ENCODE measurements around the gene SYNPO2. TPM values are rescaled to one million over a fixed set of nuclear protein-coding genes. Genes with fewer than 3 reads are reported as not detected.
A peak's percentile ranks its signal among the peaks of the same experiment; 100 is the strongest.

The SYNPO2 gene
- total RNA-seq (2014; rRNA removed; shearing (Covaris generic)): 0.38 and 0.41 TPM in 2 replicates

DNA sequence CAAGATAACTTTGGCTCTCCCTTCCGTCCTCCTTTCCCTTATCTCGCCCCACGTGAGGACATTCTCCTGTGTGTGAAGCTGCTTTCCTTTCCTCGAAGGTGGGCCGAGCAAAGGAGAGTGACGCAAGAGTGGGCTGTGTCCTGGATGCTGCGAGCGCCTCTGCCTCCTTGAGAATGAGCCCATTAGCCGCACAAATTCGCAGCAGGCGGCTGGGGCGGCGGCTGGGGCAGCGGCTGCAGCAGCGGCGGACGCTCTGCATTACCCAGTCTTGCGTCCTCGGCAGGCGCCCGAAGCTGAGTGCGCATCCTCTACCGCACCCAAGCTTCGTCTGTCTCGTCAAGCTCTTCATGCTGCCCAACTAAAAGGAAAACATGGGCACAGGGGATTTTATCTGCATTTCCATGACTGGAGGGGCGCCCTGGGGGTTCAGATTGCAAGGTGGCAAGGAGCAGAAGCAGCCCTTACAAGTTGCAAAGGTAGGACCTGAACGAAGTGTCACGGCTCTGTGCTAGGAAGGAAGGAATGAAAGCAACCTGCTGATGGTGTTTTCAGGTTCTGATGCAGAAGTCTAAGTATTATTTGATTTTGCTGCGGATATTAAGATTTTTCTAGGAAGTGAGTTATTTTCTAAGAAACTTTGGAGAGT is at the start of gene SYNPO2:
Gene SYNPO2 (plus strand): TSS at position 189 of the 646 bp plus-strand sequence. CDS start 183 bp downstream, at position 372.
- peak; percentile 76 for DNase-seq
- Histone ChIP-seq H3K4me3 (ENCODE audit: insufficient read depth, low read depth, low read length) (peak within 1 kb of the TSS; percentile 36), H3K36me3 (replicated peaks; ENCODE audit: control insufficient read depth, insufficient read depth, low read length) (no peaks in the 10 kb centered on the region), H3K27me3 (ENCODE audit: control insufficient read depth, insufficient read depth, low read length) (peaks cover 2% of the 10 kb centered on the region)

GRCh38 chr4:118839221-118839927 is 49.3 kb upstream of the SYNPO2 start:
- DNase-seq: no peak
- H3K36me3 ChIP-seq (replicated peaks; ENCODE audit: control insufficient read depth, insufficient read depth, low read length): no peaks in the 10 kb centered on the region
- H3K4me3 ChIP-seq (ENCODE audit: insufficient read depth, low read depth, low read length): no peak overlapping the region
- no peaks in the 10 kb centered on the region for H3K27me3 ChIP-seq (ENCODE audit: control insufficient read depth, insufficient read depth, low read length)

DNA sequence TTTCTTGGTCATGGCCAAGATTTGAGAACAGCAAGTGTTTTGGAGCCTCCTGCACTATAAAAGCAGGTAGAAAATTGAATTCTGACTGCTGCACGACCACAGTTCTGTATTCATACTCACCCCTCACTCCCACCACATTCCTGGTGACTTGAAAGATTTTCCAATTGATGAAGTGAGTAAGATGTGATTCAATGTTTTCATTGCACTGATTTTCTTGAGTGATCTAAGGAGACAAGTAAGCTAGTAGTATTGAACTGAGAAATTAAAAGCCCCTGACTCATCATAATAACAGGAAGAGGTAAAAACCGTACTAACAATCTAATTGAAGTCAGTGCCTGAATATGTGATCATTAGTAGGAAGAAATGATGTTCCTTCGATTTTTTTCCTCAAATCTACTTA is 46.6 kb upstream of the SYNPO2 start:
- no peaks in the 10 kb centered on the region for H3K36me3 ChIP-seq (replicated peaks; ENCODE audit: control insufficient read depth, insufficient read depth, low read length)
- no peak for DNase-seq
- no peaks in the 10 kb centered on the region for H3K27me3 ChIP-seq (ENCODE audit: control insufficient read depth, insufficient read depth, low read length)
- H3K4me3 ChIP-seq (ENCODE audit: insufficient read depth, low read depth, low read length): no peak overlapping the region

GRCh38 chr4:118843237-118843636 is 45.4 kb upstream of the SYNPO2 start:
- H3K36me3 ChIP-seq (replicated peaks; ENCODE audit: control insufficient read depth, insufficient read depth, low read length): no peaks in the 10 kb centered on the region
- H3K27me3 ChIP-seq (ENCODE audit: control insufficient read depth, insufficient read depth, low read length): no peaks in the 10 kb centered on the region
- DNase-seq: no peak
- no peak overlapping the region for H3K4me3 ChIP-seq (ENCODE audit: insufficient read depth, low read depth, low read length)

GRCh38 chr4:118845552-118846050 is 43.1 kb upstream of the SYNPO2 start:
- DNase-seq: no peak
- no peaks in the 10 kb centered on the region for H3K36me3 ChIP-seq (replicated peaks; ENCODE audit: control insufficient read depth, insufficient read depth, low read length)
- no peak overlapping the region for H3K4me3 ChIP-seq (ENCODE audit: insufficient read depth, low read depth, low read length)
- no peaks in the 10 kb centered on the region for H3K27me3 ChIP-seq (ENCODE audit: control insufficient read depth, insufficient read depth, low read length)

- no peak overlapping the region for H3K4me3 ChIP-seq (ENCODE audit: insufficient read depth, low read depth, low read length)
- no peak for DNase-seq
- no peaks in the 10 kb centered on the region for H3K36me3 ChIP-seq (replicated peaks; ENCODE audit: control insufficient read depth, insufficient read depth, low read length)
- no peaks in the 10 kb centered on the region for H3K27me3 ChIP-seq (ENCODE audit: control insufficient read depth, insufficient read depth, low read length)
Measured at GRCh38 chr4:118846979-118847378, 41.7 kb upstream of the SYNPO2 start.

GRCh38 chr4:118848242-118848641 is 40.4 kb upstream of the SYNPO2 start:
- no peak overlapping the region for H3K4me3 ChIP-seq (ENCODE audit: insufficient read depth, low read depth, low read length)
- no peaks in the 10 kb centered on the region for H3K27me3 ChIP-seq (ENCODE audit: control insufficient read depth, insufficient read depth, low read length)
- DNase-seq: no peak
- H3K36me3 ChIP-seq (replicated peaks; ENCODE audit: control insufficient read depth, insufficient read depth, low read length): no peaks in the 10 kb centered on the region

DNA sequence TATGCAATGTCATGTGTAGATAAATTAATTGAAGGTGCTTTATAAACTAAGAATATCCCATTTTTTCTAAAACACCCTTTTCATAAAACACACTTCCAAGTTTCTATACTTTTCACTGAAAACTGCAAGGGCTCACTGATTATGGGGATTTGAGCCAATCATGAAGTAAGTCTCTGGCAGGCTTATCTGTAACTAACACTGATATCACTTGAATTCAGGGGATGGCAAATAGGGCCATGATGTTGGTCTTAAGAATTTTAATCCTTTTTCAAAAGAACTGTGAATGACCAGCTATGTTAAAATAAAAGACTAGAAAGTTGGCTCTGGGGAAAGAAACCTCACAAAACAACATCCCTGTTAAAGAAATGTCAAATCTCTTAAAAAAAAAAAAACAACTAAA is 39.8 kb upstream of the SYNPO2 start:
- no peaks in the 10 kb centered on the region for H3K36me3 ChIP-seq (replicated peaks; ENCODE audit: control insufficient read depth, insufficient read depth, low read length)
- no peak overlapping the region for H3K4me3 ChIP-seq (ENCODE audit: insufficient read depth, low read depth, low read length)
- DNase-seq: no peak
- H3K27me3 ChIP-seq (ENCODE audit: control insufficient read depth, insufficient read depth, low read length): no peaks in the 10 kb centered on the region

- peak; percentile 48 for DNase-seq
- no peaks in the 10 kb centered on the region for H3K36me3 ChIP-seq (replicated peaks; ENCODE audit: control insufficient read depth, insufficient read depth, low read length)
- peak overlapping the region; percentile 35; the same call in 1 of the 2 replicates for H3K4me3 ChIP-seq (ENCODE audit: insufficient read depth, low read depth, low read length)
- no peaks in the 10 kb centered on the region for H3K27me3 ChIP-seq (ENCODE audit: control insufficient read depth, insufficient read depth, low read length)
Measured at GRCh38 chr4:118849867-118850487, 38.7 kb upstream of the SYNPO2 start.

GRCh38 chr4:118850488-118851173 is 38.0 kb upstream of the SYNPO2 start:
- DNase-seq: no peak

DNA sequence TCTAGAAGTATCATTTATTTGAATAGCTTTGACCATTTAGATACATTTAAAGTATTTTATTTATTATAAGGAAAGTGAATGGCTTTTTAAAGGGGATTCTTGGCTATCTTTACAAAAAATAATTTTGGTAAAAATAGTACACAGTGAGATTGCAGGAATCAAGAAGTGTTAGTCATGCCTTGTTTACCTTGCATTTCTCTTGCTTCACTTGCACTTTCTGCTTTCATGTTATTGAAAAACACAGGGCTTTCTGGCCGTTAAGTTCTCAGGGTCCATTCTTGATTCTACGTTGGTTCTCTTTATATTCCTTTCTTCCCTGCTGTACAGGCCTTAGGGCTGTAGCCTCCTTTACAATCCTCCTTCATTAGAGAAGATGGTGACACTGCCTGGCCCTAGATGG is 30.9 kb upstream of the SYNPO2 start:
- no peak for DNase-seq
- H3K36me3 ChIP-seq (replicated peaks; ENCODE audit: control insufficient read depth, insufficient read depth, low read length): no peaks in the 10 kb centered on the region
- no peaks in the 10 kb centered on the region for H3K27me3 ChIP-seq (ENCODE audit: control insufficient read depth, insufficient read depth, low read length)
- H3K4me3 ChIP-seq (ENCODE audit: insufficient read depth, low read depth, low read length): no peak overlapping the region

More at GRCh38 chr4:118850488-118851173, 38.0 kb upstream of the SYNPO2 start:
- H3K36me3 ChIP-seq (replicated peaks; ENCODE audit: control insufficient read depth, insufficient read depth, low read length): no peaks in the 10 kb centered on the region
- no peaks in the 10 kb centered on the region for H3K27me3 ChIP-seq (ENCODE audit: control insufficient read depth, insufficient read depth, low read length)
- peak overlapping the region; percentile 35 for H3K4me3 ChIP-seq (ENCODE audit: insufficient read depth, low read depth, low read length)

DNA sequence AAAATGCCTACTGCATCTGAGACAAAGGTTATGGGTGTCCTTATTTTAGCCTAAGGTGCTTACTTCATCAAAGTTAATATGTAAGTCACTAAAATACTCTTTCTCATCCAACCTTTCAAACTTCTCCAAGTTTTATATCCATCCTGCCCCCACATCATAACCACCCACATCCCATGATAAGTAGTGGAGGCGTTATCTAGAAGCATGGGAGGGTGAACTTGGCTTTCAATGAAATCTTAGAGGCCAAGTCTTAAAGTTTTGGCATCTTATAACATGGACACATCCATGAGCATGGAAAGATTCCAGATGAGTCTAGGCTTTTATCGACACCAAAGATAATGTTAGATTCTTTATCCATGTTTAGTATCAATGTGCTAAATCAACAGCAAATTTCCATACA is 29.9 kb upstream of the SYNPO2 start:
- H3K4me3 ChIP-seq (ENCODE audit: insufficient read depth, low read depth, low read length): no peak overlapping the region
- DNase-seq: no peak

GRCh38 chr4:118865091-118865708 is 23.5 kb upstream of the SYNPO2 start:
- Histone ChIP-seq H3K4me3 (ENCODE audit: insufficient read depth, low read depth, low read length) (no peak overlapping the region), H3K27me3 (ENCODE audit: control insufficient read depth, insufficient read depth, low read length) (no peaks in the 10 kb centered on the region), H3K36me3 (replicated peaks; ENCODE audit: control insufficient read depth, insufficient read depth, low read length) (no peaks in the 10 kb centered on the region)
- peak; percentile 48 for DNase-seq

More for the DNA sequence above, 29.9 kb upstream of the SYNPO2 start:
- Histone ChIP-seq H3K36me3 (replicated peaks; ENCODE audit: control insufficient read depth, insufficient read depth, low read length) (no peaks in the 10 kb centered on the region), H3K27me3 (ENCODE audit: control insufficient read depth, insufficient read depth, low read length) (no peaks in the 10 kb centered on the region)

GRCh38 chr4:118866442-118866841 is 22.2 kb upstream of the SYNPO2 start:
- no peak for DNase-seq
- Histone ChIP-seq H3K27me3 (ENCODE audit: control insufficient read depth, insufficient read depth, low read length) (no peaks in the 10 kb centered on the region), H3K36me3 (replicated peaks; ENCODE audit: control insufficient read depth, insufficient read depth, low read length) (no peaks in the 10 kb centered on the region), H3K4me3 (ENCODE audit: insufficient read depth, low read depth, low read length) (no peak overlapping the region)

Data from H7 (cell line).